Pons (tissue), 1 donor: ENCODE data around the gene KIRREL3.

ENCODE experiments used
- DNase-seq: peaks from one replicate; pipeline ENCODE4 v3.0.0-alpha.2; 2016; ENCODE audit warnings: low spot score

The KIRREL3 gene

DNA sequence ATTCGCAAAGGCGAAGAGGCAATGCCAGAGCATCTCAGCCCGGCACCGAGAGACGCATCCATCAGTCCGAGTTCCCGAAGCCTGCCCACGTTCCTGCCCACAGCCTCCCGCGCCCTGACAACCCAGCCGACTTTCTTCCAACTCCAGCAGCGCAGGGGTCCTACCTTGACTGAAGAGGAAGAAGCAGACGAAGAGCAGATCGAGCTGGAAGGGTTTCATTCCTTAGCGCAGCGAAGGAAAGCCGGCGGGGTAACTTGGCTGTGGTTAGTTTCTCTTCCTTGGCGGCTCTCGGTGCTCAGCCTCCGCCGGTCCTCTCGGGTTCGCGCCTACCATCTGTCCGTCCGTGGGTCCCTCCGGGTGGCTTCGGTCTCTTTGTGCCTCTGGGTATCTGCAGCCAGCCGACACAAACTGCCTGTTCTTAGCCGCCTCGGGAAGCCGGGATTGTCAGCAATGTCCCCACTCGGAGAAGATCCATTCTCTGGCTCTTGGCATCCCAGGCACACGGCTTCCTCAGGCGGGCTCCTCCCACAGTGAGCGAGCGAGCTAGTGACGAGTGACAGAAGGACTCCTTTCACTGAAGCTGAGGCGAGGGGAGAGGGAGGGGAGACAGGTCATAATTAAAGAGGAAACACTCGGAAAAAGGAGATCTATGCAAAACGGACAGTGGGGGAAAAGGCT, at the start of gene KIRREL3:
TSS of gene KIRREL3 (minus strand) at position 480 of the 678 bp plus-strand sequence.
- DNase-seq: peak; percentile 78

DNA sequence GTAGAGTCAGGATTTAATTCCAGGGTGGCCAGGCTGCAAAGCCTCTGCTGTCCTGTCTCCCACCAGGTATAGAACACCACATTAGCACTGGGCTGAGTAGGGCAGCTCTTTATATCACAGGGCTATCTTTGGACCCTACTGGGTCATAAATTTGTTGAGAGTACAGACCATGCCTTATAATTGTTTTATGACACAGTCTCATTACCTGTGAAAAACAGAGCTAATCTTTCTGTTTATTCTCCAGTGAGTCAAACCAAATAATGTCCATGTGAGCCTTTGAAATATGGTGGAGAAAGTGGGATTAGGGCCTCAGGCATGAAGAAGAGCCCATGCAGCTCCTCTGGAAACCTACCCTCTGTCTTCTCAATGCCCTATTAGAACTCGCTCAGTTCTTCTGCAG, 49.6 kb upstream of the KIRREL3 start:
- DNase-seq: no peak

DNA sequence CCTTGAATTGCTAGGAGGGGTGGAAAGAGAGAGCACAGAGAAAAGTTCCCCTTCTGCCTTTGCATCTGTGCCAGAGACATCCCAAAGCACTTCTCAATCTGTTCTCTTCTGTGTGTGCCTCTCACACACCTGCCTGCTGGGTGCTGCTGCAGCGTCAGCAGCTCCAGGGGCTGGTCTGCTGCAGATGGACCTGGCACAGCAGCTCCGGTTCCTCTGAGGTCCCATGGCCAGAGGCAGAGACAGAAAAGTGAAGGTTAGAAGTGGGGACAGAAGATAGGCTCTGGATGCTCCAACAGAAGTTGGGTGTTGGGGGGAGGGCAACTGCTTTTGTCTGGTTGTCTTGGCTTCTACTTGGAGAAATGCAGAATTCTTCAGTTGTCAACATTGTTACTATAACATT, 48.9 kb upstream of the KIRREL3 start:
- DNase-seq: no peak

DNA sequence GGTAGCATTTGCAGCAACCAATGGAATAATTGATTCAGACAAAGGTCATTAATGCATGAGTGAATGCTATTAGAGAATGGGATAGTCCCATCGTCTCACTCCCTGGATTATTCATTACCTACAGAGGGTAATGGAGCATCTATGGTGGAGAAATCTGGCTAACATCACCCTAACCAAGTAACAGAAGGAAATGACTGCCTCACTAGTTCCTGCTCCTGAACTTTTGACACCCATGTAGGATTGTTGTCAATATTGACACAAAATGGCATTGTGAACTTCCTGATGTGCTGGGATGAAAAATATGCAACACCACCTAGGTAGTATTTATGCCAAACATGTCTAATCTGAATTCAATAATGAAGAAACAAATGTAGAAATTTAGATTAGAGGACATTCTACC, 44.0 kb upstream of the KIRREL3 start:
- no peak for DNase-seq

DNA sequence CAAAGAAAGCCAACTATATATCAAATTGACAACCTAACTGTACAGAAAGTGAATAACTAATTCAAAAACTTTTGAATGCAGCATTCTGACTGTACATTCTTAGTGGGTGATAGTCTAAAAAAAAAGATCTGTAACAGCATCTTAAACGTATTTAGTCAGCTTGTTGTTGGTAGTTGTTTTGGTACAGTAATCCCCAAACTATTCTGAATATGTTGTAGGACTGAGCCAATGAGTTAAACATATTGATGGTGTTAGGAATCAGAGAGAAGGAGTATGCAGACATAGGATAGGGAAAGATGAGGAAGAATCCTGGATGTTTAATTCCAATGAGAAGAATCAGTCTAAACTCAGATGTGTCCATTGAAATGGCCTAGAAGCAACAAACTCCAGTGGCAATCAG, 41.9 kb upstream of the KIRREL3 start:
- no peak for DNase-seq

DNA sequence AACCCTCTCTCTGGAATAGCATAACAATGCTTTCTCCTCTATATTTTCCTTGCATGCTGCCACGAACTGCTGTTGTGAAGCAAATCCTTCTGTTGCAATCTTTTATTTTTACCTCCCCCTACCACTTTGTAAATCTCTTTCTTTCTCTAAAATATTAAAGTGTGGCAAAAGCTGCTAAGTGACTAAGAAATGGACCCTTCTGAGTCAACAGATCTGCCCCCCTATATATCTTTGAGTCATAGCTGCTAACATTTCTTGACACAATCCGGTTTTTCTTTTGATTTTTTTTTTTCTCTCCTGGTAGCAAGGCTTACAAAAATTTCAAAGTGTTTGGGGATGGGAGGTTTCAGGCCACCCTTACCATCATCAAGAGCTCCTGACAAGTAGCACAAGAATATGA, 39.0 kb upstream of the KIRREL3 start:
- no peak for DNase-seq

DNA sequence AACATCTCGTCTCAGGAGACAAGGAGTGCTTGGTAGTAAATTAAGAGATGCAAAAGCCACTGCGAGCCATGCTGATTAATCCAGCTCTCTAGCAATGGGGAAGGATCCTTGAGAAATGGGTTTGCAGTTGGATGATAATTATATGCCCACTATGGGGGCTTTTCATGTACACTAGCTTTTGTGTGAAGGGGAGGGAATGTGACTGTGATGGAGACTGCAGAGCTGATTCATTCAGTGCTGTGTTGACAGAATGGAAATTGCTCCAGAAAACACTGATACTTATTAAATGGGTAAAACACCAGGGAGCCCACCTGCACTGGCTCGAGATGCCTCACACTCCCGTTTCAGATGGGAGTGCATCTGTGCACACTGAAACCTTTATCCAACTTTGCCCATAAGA, 37.0 kb upstream of the KIRREL3 start:
- DNase-seq: no peak

DNA sequence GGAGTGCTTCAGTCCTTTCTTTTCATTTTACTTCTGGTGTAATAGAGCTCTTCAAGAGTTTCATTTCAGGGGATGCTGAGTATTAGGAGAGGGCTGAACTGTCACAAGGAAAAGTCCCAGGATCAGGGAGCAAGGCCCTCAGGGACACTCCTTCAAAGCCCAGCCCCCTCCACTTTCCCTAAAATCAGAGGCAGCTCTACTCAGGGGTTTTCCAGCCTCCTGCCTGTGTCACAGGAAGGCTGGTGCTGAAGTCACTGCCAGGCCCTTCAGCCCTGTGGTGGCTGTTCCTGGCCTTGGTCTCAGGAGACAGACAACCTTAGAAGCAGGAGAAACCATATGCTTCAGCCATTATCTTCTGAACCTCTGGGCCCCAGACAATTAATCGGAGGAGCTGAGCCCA, 36.4 kb upstream of the KIRREL3 start:
- DNase-seq: no peak

DNA sequence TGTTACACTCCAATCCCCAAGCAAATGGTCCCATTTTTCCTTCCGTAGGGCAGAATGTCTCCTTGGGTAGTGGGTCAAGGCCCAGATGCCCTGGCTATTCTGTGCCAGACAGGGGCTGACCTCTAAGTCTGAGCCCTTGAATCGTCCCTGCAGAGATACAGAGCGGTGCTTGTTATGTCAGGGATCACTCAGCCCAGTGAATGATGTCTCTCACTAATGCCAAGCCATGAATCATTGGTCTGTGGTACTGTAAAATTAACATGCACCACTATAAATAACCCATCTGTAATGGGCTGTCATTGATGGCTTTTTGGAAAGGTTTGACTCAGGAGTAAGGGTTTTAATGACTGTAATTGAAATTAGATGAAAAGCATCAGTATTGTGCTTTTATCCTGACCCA, 35.3 kb upstream of the KIRREL3 start:
- no peak for DNase-seq

DNA sequence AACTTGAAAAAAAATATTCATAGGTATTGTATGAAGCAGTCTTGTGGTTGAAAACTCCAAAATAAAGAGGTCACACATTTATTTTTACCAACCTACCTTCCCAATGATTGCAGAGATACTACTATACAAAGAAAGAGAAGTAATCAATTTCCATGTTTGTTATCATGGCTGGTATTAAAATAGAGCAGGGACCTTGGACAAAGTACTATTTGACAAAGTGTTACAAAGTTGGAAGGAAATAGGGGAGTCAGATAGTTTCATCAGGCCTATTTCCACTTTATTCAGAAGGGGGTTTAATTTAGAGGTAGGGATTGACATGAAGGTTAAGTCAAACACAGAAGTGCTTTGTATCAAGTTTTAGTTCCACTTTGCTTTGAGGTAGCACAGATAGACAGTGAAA, 34.4 kb upstream of the KIRREL3 start:
- DNase-seq: no peak

DNA sequence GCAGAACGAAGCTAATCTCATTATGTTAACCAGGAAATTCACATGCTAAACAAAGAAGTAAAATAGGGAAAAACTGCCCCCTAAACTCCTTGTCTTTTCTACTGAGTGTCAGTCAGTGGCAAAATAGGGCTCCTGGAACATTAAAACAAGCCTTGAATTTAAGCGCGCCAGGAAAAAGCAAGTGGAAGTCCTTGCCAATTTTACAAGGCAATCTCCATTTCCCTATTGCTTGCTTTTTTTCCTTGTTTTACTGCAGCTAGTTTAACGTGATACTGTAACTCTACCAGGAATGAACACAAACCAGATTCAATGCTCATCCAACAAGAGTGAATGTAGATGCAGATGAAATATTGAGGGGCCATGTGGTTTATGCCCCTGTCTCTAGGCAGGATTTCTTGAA, 28.1 kb upstream of the KIRREL3 start:
- no peak for DNase-seq

DNA sequence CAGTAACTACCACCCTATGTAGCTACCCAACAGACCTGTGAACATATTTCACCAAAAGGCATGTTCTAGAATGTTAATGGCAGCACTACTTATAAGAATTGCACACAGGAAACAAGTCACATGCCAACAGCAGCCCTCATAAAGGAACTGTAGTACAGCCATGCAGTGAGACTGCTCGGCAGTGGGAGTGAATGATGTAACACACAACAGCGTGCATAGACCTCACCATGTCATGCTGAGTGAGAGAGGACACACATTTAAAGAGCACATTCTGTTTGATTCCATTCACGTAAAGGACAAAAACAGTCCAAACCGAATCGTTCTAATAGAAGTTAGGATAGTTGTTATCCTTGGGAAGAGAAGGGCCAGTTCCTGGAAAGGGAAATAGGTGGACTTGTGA, 27.2 kb upstream of the KIRREL3 start:
- DNase-seq: no peak

DNA sequence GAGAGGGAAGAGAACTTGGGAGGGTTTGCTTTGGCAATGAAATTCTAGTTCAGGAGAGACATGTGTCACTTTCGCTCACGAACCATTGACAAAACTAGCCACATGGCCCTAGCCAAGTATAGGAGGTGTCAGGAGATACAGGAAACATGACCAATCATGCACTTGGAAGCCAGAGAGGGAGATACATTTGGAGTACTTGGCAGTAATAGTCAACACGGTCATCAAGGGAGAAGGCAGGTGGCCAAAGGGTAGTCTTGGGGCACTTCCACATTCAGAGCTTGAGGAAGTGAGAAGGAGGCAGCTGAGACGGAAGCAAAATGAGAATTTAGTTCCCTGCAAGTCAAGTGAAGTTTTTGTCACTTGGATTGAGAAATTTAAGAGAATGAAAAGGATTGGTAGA, 26.4 kb upstream of the KIRREL3 start:
- peak; percentile 58 for DNase-seq

DNA sequence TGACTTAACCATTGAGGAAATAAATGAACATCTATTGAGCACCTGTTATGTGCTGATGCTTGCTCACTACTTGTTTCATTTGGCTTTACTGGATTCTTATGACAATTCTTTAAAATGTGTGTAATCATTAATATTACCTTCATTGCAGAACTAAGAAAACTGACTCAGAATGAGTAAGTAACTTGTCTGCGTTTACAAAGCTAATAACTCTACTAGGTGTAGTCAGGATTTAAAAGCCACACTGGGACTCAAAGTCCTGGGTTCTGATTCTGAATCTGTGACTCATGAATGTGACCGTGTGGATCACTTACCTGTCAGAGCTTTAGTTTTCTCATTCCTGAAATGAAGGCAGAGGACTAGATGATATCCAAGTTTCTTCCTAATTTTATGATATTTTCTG, 23.4 kb upstream of the KIRREL3 start:
- DNase-seq: no peak

DNA sequence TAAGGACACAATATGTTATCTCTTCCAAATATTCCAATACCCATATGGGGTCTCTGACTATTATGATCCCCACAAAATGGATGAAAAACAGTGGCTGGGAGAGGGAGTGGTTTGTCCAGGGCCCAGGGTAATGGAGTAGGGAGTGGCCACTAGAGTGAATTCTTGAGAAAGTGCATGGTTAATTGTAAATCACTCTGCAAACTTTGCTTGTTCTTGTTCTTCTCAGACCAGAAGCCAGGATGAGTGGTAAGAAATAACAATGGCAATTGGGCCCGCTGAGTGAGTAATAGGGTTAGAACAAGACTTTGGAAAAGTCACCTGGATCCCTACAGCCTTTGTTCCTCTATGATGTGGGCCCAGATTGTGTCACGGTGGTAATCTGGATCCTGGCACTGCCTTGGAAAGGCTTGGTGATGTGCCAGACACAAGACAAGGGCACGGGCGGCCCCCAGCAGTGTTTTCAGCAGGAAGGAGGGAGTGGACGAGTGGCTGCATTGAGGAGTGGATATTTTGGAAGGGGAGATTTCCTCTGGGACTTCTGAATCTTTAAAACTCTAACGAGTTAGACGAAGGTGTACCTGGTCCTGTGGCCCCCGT, 18.2 kb upstream of the KIRREL3 start:
- DNase-seq: no peak

DNA sequence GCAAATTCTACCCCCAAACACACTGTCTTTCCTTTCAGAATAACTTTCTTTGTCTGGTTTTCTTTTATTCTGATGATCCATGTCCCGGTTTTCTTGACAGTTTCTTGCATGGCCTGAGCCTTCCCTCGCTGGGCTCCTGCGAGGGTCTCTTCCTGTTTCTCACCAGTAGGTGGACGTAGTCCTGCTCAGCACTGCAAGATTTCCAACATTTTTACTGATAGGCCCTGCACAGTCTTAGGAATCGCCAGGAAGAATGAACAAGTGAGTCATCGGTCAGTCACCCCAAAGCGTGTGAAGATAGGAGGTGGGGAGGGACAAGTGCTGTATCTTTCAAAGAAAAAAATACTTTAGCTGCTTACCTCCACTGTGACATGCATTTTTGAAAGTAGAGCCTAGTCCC, 16.9 kb upstream of the KIRREL3 start:
- DNase-seq: no peak

DNA sequence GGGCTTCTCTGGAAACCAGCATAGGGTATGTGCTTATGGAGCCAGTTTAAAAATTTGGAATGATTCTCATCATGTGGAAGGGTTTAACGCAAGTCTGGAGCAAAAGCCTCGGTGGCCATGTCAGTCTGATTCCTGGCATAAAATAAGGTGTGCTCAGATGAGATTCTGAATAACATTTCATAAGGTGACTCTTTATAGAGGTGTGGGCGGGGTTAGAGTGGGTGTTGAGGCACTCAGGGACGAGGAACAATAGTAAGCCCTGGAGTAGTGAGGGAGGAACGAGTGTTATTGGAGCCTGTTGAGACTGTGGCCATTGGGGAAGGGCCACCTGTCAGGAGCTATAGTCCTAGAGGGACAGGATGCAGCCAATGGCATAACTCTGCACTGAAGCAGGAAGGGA, 13.0 kb upstream of the KIRREL3 start:
- DNase-seq: no peak

DNA sequence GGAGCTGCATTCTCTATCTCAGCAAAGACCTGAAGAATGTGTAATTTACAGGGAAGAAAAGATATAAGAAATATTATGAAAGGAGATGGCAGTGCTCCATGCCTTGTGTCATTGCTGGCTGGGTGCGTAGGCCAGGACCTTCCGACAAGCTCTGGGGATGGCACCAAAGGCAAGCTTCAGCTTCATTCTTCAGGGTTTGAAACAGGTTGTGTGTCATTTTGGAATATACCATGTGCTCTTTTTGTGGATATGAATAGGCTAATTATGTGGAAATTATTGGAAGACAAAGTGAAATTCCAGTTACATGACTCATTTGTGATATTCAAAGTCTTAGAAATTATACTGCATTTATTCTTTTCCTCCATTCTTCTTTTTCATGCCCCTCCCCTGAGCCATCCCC, 5.7 kb upstream of the KIRREL3 start:
- no peak for DNase-seq

DNA sequence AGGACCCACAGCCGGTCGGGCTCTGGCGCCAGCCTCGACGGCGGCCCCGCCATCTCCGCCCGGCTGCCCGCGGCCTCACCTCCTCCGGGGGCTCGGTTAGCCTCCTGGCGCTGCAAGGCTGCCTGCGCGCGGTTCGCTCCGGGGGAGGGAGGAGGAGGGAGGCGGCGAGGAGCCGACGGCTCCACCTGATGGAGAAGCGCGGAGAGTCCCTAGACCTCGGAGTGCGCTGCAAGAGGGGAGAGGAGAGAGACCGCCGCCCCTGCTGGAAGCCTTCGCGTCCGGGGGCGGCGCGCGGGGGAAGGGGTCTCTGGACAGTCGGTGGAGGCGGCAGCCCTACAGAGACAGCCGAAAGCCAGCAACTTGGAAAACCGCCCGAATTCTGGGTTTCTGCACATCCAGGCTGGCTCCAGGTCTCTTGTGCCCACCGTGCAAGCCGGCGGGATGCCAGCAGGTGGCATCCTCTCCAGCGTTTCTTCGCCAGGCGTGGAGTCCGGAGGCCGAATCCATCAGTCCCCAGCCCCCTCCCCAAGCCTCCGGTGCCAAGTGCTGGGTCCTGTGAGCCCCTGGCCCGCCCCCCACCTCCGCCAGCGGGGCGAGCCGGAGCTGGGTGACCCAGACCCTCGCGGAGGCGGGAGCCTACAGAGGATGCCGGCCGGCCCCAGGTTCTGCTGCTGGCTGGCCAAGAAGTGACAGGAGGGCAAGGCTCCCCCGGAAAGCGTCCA, 2.9 kb upstream of the KIRREL3 start:
- no peak for DNase-seq

DNA sequence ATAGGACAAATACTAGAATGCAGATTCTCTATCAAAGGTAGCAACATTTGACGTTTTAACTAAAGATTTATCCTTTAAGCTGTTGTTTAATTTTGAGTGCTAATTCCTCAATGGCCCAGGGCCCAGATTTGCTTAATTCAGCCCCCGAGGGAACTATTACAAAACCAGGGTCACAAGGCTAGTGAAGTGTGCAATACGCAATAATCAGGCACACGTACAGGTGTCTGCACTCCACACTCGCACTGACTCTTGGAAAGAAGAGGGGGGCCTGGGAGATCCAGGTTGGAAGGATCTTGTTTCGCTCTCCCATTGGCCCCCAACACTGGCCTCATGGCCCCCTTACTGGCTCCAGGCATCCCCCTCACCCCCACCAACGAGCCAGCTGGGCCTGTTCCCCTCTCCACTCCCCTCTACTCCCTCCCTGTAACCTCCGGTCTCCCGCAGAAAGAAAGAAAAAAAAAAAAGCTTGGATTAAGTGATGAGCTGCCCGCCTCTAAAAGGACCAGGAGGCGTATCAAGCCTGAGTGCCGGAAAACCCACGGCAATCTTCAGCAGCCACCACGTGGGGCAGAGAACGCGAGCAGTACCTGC, 2.2 kb upstream of the KIRREL3 start:
- DNase-seq: no peak

DNA sequence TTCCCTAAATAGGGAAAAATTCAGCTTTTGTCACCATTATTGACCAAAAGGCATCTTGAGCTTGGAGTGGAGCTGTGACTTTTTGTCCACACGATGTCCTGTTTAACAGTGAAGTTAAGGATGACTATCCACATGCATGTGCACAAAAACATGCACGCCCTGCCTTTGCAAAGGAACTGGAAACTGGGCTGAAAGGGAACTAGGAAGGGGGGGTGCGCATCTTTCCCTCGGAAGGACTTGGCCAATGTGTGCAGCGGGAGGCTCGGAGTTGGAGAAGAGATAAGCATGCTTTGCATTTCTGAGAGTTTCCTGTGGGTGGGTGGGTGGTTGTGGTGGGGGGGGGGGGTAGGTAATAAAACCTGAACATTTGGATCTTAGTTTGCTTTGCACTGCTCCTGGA, 411 bp upstream of the KIRREL3 start:
- DNase-seq: no peak

DNA sequence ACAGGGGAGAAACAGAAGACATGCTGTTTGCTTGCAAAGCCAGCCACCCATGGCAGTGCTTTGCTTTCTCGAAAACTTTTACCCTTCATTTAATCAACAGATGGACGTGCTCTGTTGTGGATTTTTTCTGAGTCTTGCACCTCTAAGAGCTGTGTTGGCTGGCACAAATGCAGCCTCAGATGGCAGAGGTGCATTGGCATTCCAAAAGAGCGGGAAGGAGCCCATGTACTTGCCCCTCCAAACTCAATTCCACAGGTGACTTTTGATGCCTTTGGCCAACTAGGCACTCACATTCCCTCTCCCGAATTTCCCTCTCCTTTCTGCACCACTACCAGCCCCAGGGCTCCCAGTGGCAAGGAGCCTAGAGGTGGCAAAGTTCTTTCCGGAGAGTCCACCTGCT, 1.2 kb downstream of the KIRREL3 start:
- no peak for DNase-seq

DNA sequence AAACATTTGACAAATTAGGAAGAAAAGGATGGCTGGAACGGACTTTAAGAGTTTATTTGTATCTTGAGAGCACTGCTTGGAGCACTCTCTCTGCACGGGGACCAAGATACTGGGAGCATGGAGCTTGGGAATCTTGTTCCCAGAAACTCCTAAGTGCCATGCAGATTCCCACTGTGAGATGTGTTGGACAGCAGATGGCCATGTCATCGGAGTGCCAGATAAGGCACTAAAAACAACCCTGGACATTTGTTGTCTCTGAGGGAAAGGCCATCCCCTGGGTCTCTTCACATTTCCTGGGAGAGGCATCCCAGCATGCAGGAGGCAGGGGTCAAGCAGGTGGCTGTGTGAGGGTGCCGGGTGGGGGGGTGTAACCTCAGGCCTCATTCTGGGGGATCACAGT, 2.9 kb downstream of the KIRREL3 start:
- no peak for DNase-seq
